Upper lobe of left lung (tissue), 6 donors: ENCODE data around the gene TMEM35B. TPM values are rescaled to one million over a fixed set of nuclear protein-coding genes. Genes with fewer than 3 reads are reported as not detected.

Source experiments
- ATAC-seq, 2 donors: fragments of 200-7000 bp; cut with Tn5 transposase; one replicate each; pipeline ENCODE4 v1.9.1; 2022; ENCODE audit warnings: mild to moderate bottlenecking in 2 of 2, moderate library complexity in 2 of 2; ENCODE audit not compliant: low FRiP score in 2 of 2
- DNase-seq, 2 donors: peaks; one replicate each; pipeline ENCODE4 v3.0.0-alpha.2; 2019 to 2020
- H3K27ac ChIP-seq, 4 donors: fragments of 200-600 bp; sonication (generic); one replicate each; pipeline ENCODE4 v1.5.1; 2016 to 2019
- H3K27me3 ChIP-seq, 4 donors: fragments of 200-600 bp; sonication (generic); one replicate each; pipeline ENCODE4 v1.5.1; 2017 to 2019
- H3K36me3 ChIP-seq, 4 donors: fragments of 200-600 bp; sonication (generic); one replicate each; pipeline ENCODE4 v1.5.1; 2016 to 2019
- H3K4me1 ChIP-seq, 4 donors: fragments of 200-600 bp; sonication (generic); one replicate each; pipeline ENCODE4 v1.5.1; 2018 to 2019
- H3K4me3 ChIP-seq, 4 donors: fragments of 200-600 bp; sonication (generic); one replicate each; pipeline ENCODE4 v1.5.1; 2017 to 2019; ENCODE audit warnings: mild to moderate bottlenecking in 2 of 4, moderate library complexity in 1 of 4
- H3K9me3 ChIP-seq, 4 donors: fragments of 200-600 bp; sonication (generic); one replicate each; pipeline ENCODE4 v1.5.1; 2018 to 2019
- CTCF ChIP-seq, 6 experiments: fragments of 450-650 bp in 4 of 6; fragments of 200-600 bp in 2 of 6; sonication (generic) in 2 of 6; IDR thresholded peaks; one replicate each; pipeline ENCODE4 v1.5.1; 2016 to 2019; ENCODE audit warnings: antibody characterized with exemption in 6 of 6
- EP300 ChIP-seq, 4 donors: sonication (generic); formaldehyde crosslinking; IDR thresholded peaks; one replicate each; pipeline ENCODE4 v1.5.1; 2017; ENCODE audit warnings: antibody characterized with exemption in 4 of 4, control low read depth in 2 of 4
- POLR2A ChIP-seq, 4 donors: fragments of 450-650 bp; IDR thresholded peaks; one replicate each; pipeline ENCODE4 v1.5.1; 2016 to 2017; ENCODE audit warnings: antibody characterized with exemption in 4 of 4, mild to moderate bottlenecking in 2 of 4
- POLR2AphosphoS5 ChIP-seq, 2 donors: sonication (generic); formaldehyde crosslinking; IDR thresholded peaks; one replicate each; pipeline ENCODE4 v1.5.1; 2017; ENCODE audit warnings: antibody characterized with exemption in 2 of 2
- WGBS, 2 donors: methylation state at CpG; one replicate each; pipeline ENCODE4 v1.1.5; 2017 to 2018; 5-methylcytosine and 5-hydroxymethylcytosine counted together
- total RNA-seq, 6 donors: library from RNA; depleted of rRNA in 4 of 6; stranded (reverse); fragments of >200 nt in 4 of 6; gene quantifications; one replicate each; pipeline versions ENCODE4 v1.1.0 to v1.2.1, GENCODE V29; 2016 to 2021
- donor health status: DM: no; HTN: no; CAD: no; lungs with moderate emphysema.
- donor health status: DM: no; HTN: yes; CAD: no; lungs with severe emphysema.

Gene TMEM35B
- total RNA-seq, 6 donors from 2014 or later: 8.4 to 49.9 (median 35.5) TPM

- TF ChIP-seq CTCF (IDR thresholded peaks at IDR 0.05): no peak
- no peak for TF ChIP-seq POLR2AphosphoS5 (IDR thresholded peaks at IDR 0.05)
- no peak for DNase-seq
- Histone ChIP-seq H3K9me3 (peaks cover 0 to 11% (median 0%) of the 10 kb centered on the region in 4 donors), H3K27me3 (no peaks in the 10 kb centered on the region), H3K36me3 (peaks cover 0 to 14% (median 0%) of the 10 kb centered on the region in 4 donors), H3K4me3 (peak overlapping the region; percentile 33 to 76 (median 67)), H3K4me1 (peaks cover 15 to 24% (median 20%) of the 10 kb centered on the region in 4 donors), H3K27ac (peak overlapping the region in 3 of 4 donors; percentile 85 to 91 (median 86))
- ATAC-seq: no peak
- 67 to 74% methylated on average over 5 of the region's 5 CpGs for WGBS, 2 donors
These were observed 45.2 kb upstream of the TMEM35B start for GRCh38 chr1:35030338-35030737.

DNA sequence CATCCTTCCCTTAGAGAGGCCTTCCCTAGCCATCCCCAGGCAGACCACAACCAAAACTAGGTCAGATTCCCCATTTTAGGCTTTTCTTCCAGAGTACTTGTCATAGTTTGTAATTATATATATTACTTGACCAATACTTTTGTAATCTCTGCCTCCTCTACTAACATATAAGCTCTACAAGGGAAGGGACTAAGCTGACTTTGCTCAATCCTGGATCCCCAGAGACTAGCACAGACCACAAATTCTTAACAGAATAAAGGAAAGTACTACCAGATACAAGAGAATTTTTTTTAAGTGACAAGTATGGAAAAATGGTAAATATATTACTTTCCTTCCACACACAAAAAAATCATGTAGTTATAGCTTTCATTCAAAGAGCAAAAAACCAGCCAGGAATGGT is 44.6 kb upstream of the TMEM35B start:
- TF ChIP-seq POLR2A (IDR thresholded peaks at IDR 0.05): no peak
- no peak for TF ChIP-seq POLR2AphosphoS5 (IDR thresholded peaks at IDR 0.05)
- H3K27ac ChIP-seq: no peak overlapping the region
- H3K9me3 ChIP-seq: peaks cover 0 to 11% (median 0%) of the 10 kb centered on the region in 4 donors
- ATAC-seq (no peak), DNase-seq (no peak)
- no peaks in the 10 kb centered on the region for H3K27me3 ChIP-seq
- H3K4me1 ChIP-seq: peaks cover 15 to 24% (median 20%) of the 10 kb centered on the region in 4 donors
- peaks cover 0 to 14% (median 0%) of the 10 kb centered on the region in 4 donors for H3K36me3 ChIP-seq
- H3K4me3 ChIP-seq: peak overlapping the region in 2 of 4 donors; percentile 68 to 76

DNA sequence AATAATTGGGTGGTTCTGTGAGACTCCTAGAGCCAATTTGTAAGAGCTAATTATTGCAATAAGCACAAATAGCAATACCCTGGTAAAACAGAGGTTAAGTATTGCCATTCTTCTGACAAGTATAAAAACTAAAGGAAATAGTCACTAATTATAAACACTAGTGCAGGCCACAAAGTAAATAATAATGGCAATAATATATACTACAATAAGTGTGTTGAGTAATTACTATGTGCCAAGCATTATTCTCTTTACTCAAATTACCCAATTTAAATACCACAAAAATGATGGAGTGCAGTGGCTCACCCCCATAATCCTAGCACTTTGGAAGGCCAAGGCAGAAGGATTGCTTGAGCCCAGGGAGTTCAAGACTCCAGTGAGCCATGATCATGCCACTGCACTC is 31.3 kb upstream of the TMEM35B start:
- no peak for TF ChIP-seq EP300 (IDR thresholded peaks at IDR 0.05)
- TF ChIP-seq POLR2A (IDR thresholded peaks at IDR 0.05): no peak
- no peak for TF ChIP-seq POLR2AphosphoS5 (IDR thresholded peaks at IDR 0.05)
- TF ChIP-seq CTCF (IDR thresholded peaks at IDR 0.05): no peak
- Histone ChIP-seq H3K4me1 (no peaks in the 10 kb centered on the region), H3K4me3 (no peak overlapping the region), H3K36me3 (peaks cover 4 to 72% (median 17%) of the 10 kb centered on the region in 4 donors), H3K27ac (no peak overlapping the region), H3K9me3 (no peaks in the 10 kb centered on the region), H3K27me3 (no peaks in the 10 kb centered on the region)
- no peak for ATAC-seq
- no peak for DNase-seq

- Histone ChIP-seq H3K4me3 (no peak overlapping the region), H3K36me3 (peaks cover 20 to 83% (median 34%) of the 10 kb centered on the region in 4 donors), H3K27ac (no peak overlapping the region), H3K27me3 (no peaks in the 10 kb centered on the region), H3K4me1 (no peaks in the 10 kb centered on the region), H3K9me3 (no peaks in the 10 kb centered on the region)
- WGBS, 2 donors: 83 to 96% methylated on average over 2 of the region's 2 CpGs
- DNase-seq: no peak
- no peak for ATAC-seq
- TF ChIP-seq POLR2AphosphoS5 (IDR thresholded peaks at IDR 0.05) (no peak), CTCF (IDR thresholded peaks at IDR 0.05) (no peak), EP300 (IDR thresholded peaks at IDR 0.05) (no peak), POLR2A (IDR thresholded peaks at IDR 0.05) (no peak)
These were observed 29.3 kb upstream of the TMEM35B start for GRCh38 chr1:35014486-35014885.

DNA sequence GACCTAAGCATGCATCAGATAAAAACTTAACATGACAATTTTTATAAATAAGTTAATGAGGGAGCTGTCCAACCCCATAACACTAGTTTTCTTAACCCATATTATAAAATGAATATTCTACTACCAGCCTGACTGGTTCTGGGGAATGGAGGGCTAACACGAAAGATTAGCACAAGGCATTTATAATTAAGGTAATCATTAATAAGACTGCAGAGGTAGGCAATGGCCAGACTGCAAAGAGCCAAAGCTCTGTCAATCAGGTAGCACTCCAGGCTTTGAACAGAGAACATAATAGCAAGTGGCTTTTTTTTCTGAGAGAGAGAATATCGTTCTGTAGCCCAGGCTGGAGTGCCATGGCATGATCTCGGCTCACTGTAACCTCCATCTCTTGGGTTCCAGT is 20.6 kb upstream of the TMEM35B start:
- H3K4me3 ChIP-seq: no peak overlapping the region
- no peaks in the 10 kb centered on the region for H3K4me1 ChIP-seq
- H3K27me3 ChIP-seq: no peaks in the 10 kb centered on the region
- WGBS, 2 donors: 83 to 84% methylated on average over 3 of the region's 3 CpGs
- peaks cover 26 to 93% (median 56%) of the 10 kb centered on the region in 4 donors for H3K36me3 ChIP-seq
- no peak for ATAC-seq
- no peak overlapping the region for H3K27ac ChIP-seq
- no peaks in the 10 kb centered on the region for H3K9me3 ChIP-seq
- no peak for TF ChIP-seq CTCF (IDR thresholded peaks at IDR 0.05)
- TF ChIP-seq POLR2AphosphoS5 (IDR thresholded peaks at IDR 0.05): no peak
- TF ChIP-seq EP300 (IDR thresholded peaks at IDR 0.05): no peak
- no peak for TF ChIP-seq POLR2A (IDR thresholded peaks at IDR 0.05)
- no peak for DNase-seq
